Keratinocyte (primary cell): ENCODE data around the gene TIPRL. TPM values are rescaled to one million over a fixed set of nuclear protein-coding genes. Genes with fewer than 3 reads are reported as not detected.

Source experiments
- DNase-seq: peaks from one replicate; pipeline ENCODE4 v3.0.0-alpha.2; 2011; ENCODE audit warnings: low read depth, missing footprints, low spot score
- FAIRE-seq: peaks from 2 replicates; lab custom pipeline; 2011; peaks lifted over from hg19 to GRCh38; lab: Jason Lieb, UNC
- H2AFZ ChIP-seq: 2 replicates; pipeline ENCODE4 v1.6.0; 2012; ENCODE audit warnings: low read length, control low read depth, inconsistent platforms; ENCODE audit not compliant: control insufficient read depth
- H3K27ac ChIP-seq: 2 replicates; pipeline ENCODE4 v1.5.1; 2011; ENCODE audit warnings: low read length; ENCODE audit not compliant: control insufficient read depth, insufficient read depth
- H3K27me3 ChIP-seq: 3 replicates; pipeline ENCODE4 v1.6.0; 2011; ENCODE audit warnings: low read length; ENCODE audit not compliant: control insufficient read depth, insufficient read depth; ENCODE audit errors: extremely low read depth
- H3K36me3 ChIP-seq, 2 experiments: 2 replicates in 1 of 2; 3 replicates in 1 of 2; pipeline ENCODE4 v1.5.1; 2011; ENCODE audit warnings: low read length in 2 of 2, mild to moderate bottlenecking in 1 of 2; ENCODE audit not compliant: control insufficient read depth in 2 of 2, insufficient read depth in 2 of 2; ENCODE audit errors: extremely low read depth in 1 of 2
- H3K4me1 ChIP-seq: 3 replicates; pipeline ENCODE4 v1.5.1; 2011; ENCODE audit warnings: low read length; ENCODE audit not compliant: control insufficient read depth, insufficient read depth; ENCODE audit errors: extremely low read depth
- H3K4me2 ChIP-seq: 3 replicates; pipeline ENCODE4 v1.6.0; 2011; ENCODE audit warnings: low read depth, low read length; ENCODE audit not compliant: control insufficient read depth, insufficient read depth; ENCODE audit errors: extremely low read depth
- H3K4me3 ChIP-seq, 3 experiments: fragments of 200-600 bp in 1 of 3; sonication (generic) in 1 of 3; 2 replicates in 2 of 3; 3 replicates in 1 of 3; pipeline ENCODE4 v1.5.1; 2011 to 2016; ENCODE audit warnings: low read length in 3 of 3, mild to moderate bottlenecking in 3 of 3, control low read depth in 2 of 3, inconsistent platforms in 1 of 3, low read depth in 1 of 3, mixed read lengths in 1 of 3, mixed run types in 1 of 3, moderate library complexity in 1 of 3; ENCODE audit not compliant: control insufficient read depth in 2 of 3, insufficient read depth in 2 of 3; ENCODE audit errors: extremely low read depth in 1 of 3
- H3K79me2 ChIP-seq: 2 replicates; pipeline ENCODE4 v1.6.0; 2012; ENCODE audit warnings: low read length; ENCODE audit not compliant: control insufficient read depth, insufficient read depth
- H3K9ac ChIP-seq: 3 replicates; pipeline ENCODE4 v1.6.0; 2011; ENCODE audit warnings: low read length; ENCODE audit not compliant: control insufficient read depth, insufficient read depth; ENCODE audit errors: extremely low read depth
- H3K9me1 ChIP-seq: 3 replicates; pipeline ENCODE4 v1.6.0; 2011; ENCODE audit warnings: low read length; ENCODE audit not compliant: control insufficient read depth, insufficient read depth; ENCODE audit errors: extremely low read depth
- H3K9me3 ChIP-seq: 2 replicates; pipeline ENCODE4 v1.5.1; 2012; ENCODE audit warnings: low read depth, low read length; ENCODE audit not compliant: control insufficient read depth
- H4K20me1 ChIP-seq: 3 replicates; pipeline ENCODE4 v1.6.0; 2011; ENCODE audit warnings: low read length; ENCODE audit not compliant: control insufficient read depth, insufficient read depth; ENCODE audit errors: extremely low read depth
- CTCF ChIP-seq, 3 experiments: IDR thresholded peaks in 1 of 3; conservative IDR thresholded peaks in 1 of 3; optimal IDR thresholded peaks in 1 of 3; 2 replicates in 2 of 3; 3 replicates in 1 of 3; pipeline versions ENCODE3 to v1.5.1; 2011; ENCODE audit warnings: low read length in 3 of 3, mild to moderate bottlenecking in 3 of 3, moderate library complexity in 2 of 3, control low read depth in 1 of 3, inconsistent platforms in 1 of 3; ENCODE audit not compliant: insufficient read depth in 2 of 3; ENCODE audit errors: extremely low read depth in 1 of 3
- EZH2 ChIP-seq: IDR thresholded peaks from one replicate; pipeline ENCODE4 v1.6.1; 2012; ENCODE audit warnings: inconsistent platforms, mild to moderate bottlenecking, low read length, moderate library complexity
- dilution Hi-C: fragments of 300-500 bp; cut with MboI; formaldehyde crosslinking; loops from one replicate; pipeline ENCODE4 v1.7.0; 2020; ENCODE audit warnings: low sequenced_read_pairs; ENCODE audit not compliant: extremely low pct_ligation_motif_present
- polyA plus RNA-seq, 5 experiments: library from polyadenylated mRNA; depleted of rRNA in 3 of 5; stranded (reverse) in 3 of 5; stranded (forward) in 1 of 5; unstranded in 1 of 5; fragments of >200 nt; gene quantifications; 1 replicate in 1 of 5; 2 replicates in 3 of 5; 3 replicates in 1 of 5; pipeline versions ENCODE4 v1.2.1 to v1.2.3, GENCODE V29; 2011 to 2012; ENCODE audit warnings: missing spikeins in 2 of 5, low read depth in 1 of 5, low replicate concordance in 1 of 5

The TIPRL gene
- polyA plus RNA-seq, 1 donor (not counting 4 experiments of a cell fraction or from before 2014, with no cell fraction given) = 62.5 TPM

- Histone ChIP-seq H4K20me1 (no peaks in the 10 kb centered on the region), H3K79me2 (no peaks in the 10 kb centered on the region), H3K27me3 (no peaks in the 10 kb centered on the region), H3K36me3 (no peaks in the 10 kb centered on the region), H2AFZ (no peak overlapping the region), H3K4me1 (no peaks in the 10 kb centered on the region), H3K9me1 (no peaks in the 10 kb centered on the region), H3K4me2 (no peak overlapping the region), H3K27ac (no peak overlapping the region), H3K4me3 (no peak overlapping the region), H3K9ac (no peak overlapping the region), H3K9me3 (no peaks in the 10 kb centered on the region)
- no peak for TF ChIP-seq EZH2
- TF ChIP-seq CTCF (optimal IDR thresholded peaks at IDR 0.05 in 1 of 3, IDR thresholded peaks at IDR 0.05 in 1 of 3, conservative IDR thresholded peaks at IDR 0.05 in 1 of 3; ENCODE audit: extremely low read depth in 1 of 3, insufficient read depth in 2 of 3, low read length in 3 of 3) = no peak
- no peak for FAIRE-seq
- no peak for DNase-seq
- dilution Hi-C loops = no loop called here
Observed at GRCh38 chr1:168163670-168164069, 15.1 kb upstream of the TIPRL start.

DNA sequence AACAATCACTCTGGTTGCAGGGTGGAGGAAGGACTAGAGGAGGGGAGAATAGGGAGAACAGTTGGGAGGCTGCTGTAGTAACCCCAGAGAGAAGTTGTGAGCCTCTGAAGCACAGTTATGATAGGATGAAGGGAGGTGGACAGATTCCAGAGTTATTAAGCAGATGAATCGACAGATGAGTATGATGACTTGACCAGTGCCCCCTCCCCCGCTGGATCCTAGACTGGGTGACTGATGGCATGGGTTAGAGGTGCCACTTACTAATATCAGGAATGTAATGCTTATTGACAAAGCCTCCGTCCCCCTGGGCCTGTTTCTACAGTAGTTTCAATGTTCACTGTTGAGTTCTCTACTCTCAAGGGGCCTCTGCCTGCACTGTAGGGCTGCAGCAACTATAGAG lies 14.0 kb upstream of the TIPRL start:
- H3K4me3 ChIP-seq = no peak overlapping the region
- no peaks in the 10 kb centered on the region for H3K4me1 ChIP-seq
- no peak overlapping the region for H3K27ac ChIP-seq
- TF ChIP-seq CTCF (optimal IDR thresholded peaks at IDR 0.05 in 1 of 3, IDR thresholded peaks at IDR 0.05 in 1 of 3, conservative IDR thresholded peaks at IDR 0.05 in 1 of 3; ENCODE audit: extremely low read depth in 1 of 3, insufficient read depth in 2 of 3, low read length in 3 of 3) (no peak), EZH2 (no peak)
- H3K4me2 ChIP-seq = no peak overlapping the region
- H4K20me1 ChIP-seq = no peaks in the 10 kb centered on the region
- dilution Hi-C loops = no loop called here
- no peaks in the 10 kb centered on the region for H3K79me2 ChIP-seq
- no peaks in the 10 kb centered on the region for H3K9me3 ChIP-seq
- no peak overlapping the region for H3K9ac ChIP-seq
- H3K9me1 ChIP-seq = no peaks in the 10 kb centered on the region
- DNase-seq (no peak), FAIRE-seq (no peak)
- no peak overlapping the region for H2AFZ ChIP-seq
- no peaks in the 10 kb centered on the region for H3K27me3 ChIP-seq
- no peaks in the 10 kb centered on the region for H3K36me3 ChIP-seq
